Measurements from ENCODE around the gene MCRS1.

MCRS1 gene

GRCh38 chr12:49582201-49582600 is 14.3 kb upstream of the MCRS1 start:
- no peak for DNase-seq

- peak; percentile 80 for DNase-seq
These were observed 12.9 kb upstream of the MCRS1 start for GRCh38 chr12:49580572-49581535.

- DNase-seq = no peak
These were observed 10.7 kb upstream of the MCRS1 start for GRCh38 chr12:49578471-49579112.

- DNase-seq = no peak
These were observed 9.8 kb upstream of the MCRS1 start for GRCh38 chr12:49577589-49578315.

- DNase-seq = no peak
These were observed 660 bp upstream of the MCRS1 start for GRCh38 chr12:49568442-49569162.

- DNase-seq = no peak
These were observed 686 bp downstream of the MCRS1 start for GRCh38 chr12:49567302-49567610.

GRCh38 chr12:49566361-49566760 is 1.6 kb downstream of the MCRS1 start:
- no peak for DNase-seq

GRCh38 chr12:49565406-49566265 is 2.3 kb downstream of the MCRS1 start:
- no peak for DNase-seq

- DNase-seq = no peak
These were observed 3.1 kb downstream of the MCRS1 start for GRCh38 chr12:49564686-49565405.

GRCh38 chr12:49563951-49564685 is 3.8 kb downstream of the MCRS1 start:
- DNase-seq = no peak

GRCh38 chr12:49562831-49563230 is 5.1 kb downstream of the MCRS1 start:
- DNase-seq = no peak

GRCh38 chr12:49562233-49562632 is 5.7 kb downstream of the MCRS1 start:
- DNase-seq = no peak

GRCh38 chr12:49560695-49561094 is 7.2 kb downstream of the MCRS1 start:
- no peak for DNase-seq

- no peak for DNase-seq
These were observed 8.8 kb downstream of the MCRS1 start for GRCh38 chr12:49559011-49559675.

GRCh38 chr12:49558526-49558925 is 9.4 kb downstream of the MCRS1 start:
- DNase-seq = no peak

- no peak for DNase-seq
These were observed 10.1 kb downstream of the MCRS1 start for GRCh38 chr12:49557917-49558215.

- DNase-seq = no peak
These were observed 10.6 kb downstream of the MCRS1 start for GRCh38 chr12:49557187-49557916.

- no peak for DNase-seq
These were observed 11.4 kb downstream of the MCRS1 start for GRCh38 chr12:49556391-49557186.

All from COR-L47 (cell line).